ENCODE results near the gene PDE7B. TPM values are rescaled to one million over a fixed set of nuclear protein-coding genes. Genes with fewer than 3 reads are reported as not detected.

The PDE7B gene
- total RNA-seq, 1 donor from 2014 or later, result 0.62 TPM

DNA sequence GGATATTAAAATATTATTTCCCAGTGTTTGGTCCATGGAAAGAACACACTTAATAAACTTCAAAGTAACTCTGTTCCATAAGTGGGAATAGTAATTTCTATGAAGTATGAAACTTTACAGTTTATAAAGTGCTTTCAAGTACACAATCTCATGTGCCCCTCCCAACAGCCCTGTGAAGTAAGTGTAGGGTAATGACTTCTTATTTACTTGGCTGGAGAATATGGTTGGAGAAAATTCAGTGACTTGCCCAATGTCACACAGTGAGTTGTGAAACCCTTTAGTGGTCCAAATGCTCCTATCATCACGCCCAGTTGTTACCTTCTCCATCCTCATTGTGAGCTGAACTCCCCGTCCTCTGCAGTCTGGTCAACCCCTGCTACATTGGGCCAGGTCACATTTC lies 141.2 kb downstream of the PDE7B start:
- Mint-ChIP-seq H3K4me3 (ENCODE audit: unreplicated experiment) (no peak overlapping the region), H3K9me3 (ENCODE audit: unreplicated experiment) (no peaks in the 10 kb centered on the region), H3K4me1 (ENCODE audit: unreplicated experiment) (peaks cover 5% of the 10 kb centered on the region), H3K27ac (ENCODE audit: unreplicated experiment) (no peak overlapping the region), H3K27me3 (ENCODE audit: unreplicated experiment) (peaks cover 4% of the 10 kb centered on the region), H3K36me3 (ENCODE audit: low read depth, unreplicated experiment) (no peaks in the 10 kb centered on the region)
- no peak for TF ChIP-seq CTCF (IDR thresholded peaks at IDR 0.05; ENCODE audit: unreplicated experiment)
- no peak for DNase-seq (ENCODE audit: low spot score)

GRCh38 chr6:135993361-135993760 lies 141.9 kb downstream of the PDE7B start:
- Mint-ChIP-seq H3K9me3 (ENCODE audit: unreplicated experiment) (no peaks in the 10 kb centered on the region), H3K36me3 (ENCODE audit: low read depth, unreplicated experiment) (no peaks in the 10 kb centered on the region), H3K27me3 (ENCODE audit: unreplicated experiment) (peaks cover 4% of the 10 kb centered on the region), H3K4me3 (ENCODE audit: unreplicated experiment) (no peak overlapping the region), H3K4me1 (ENCODE audit: unreplicated experiment) (peaks cover 5% of the 10 kb centered on the region), H3K27ac (ENCODE audit: unreplicated experiment) (no peak overlapping the region)
- no peak for DNase-seq (ENCODE audit: low spot score)
- TF ChIP-seq CTCF (IDR thresholded peaks at IDR 0.05; ENCODE audit: unreplicated experiment), result no peak

GRCh38 chr6:135994857-135995544 lies 143.5 kb downstream of the PDE7B start:
- no peak for DNase-seq (ENCODE audit: low spot score)
- H3K27ac Mint-ChIP-seq (ENCODE audit: unreplicated experiment), result no peak overlapping the region
- no peak overlapping the region for H3K4me3 Mint-ChIP-seq (ENCODE audit: unreplicated experiment)
- peaks cover 5% of the 10 kb centered on the region for H3K4me1 Mint-ChIP-seq (ENCODE audit: unreplicated experiment)
- no peaks in the 10 kb centered on the region for H3K9me3 Mint-ChIP-seq (ENCODE audit: unreplicated experiment)
- peaks cover 4% of the 10 kb centered on the region for H3K27me3 Mint-ChIP-seq (ENCODE audit: unreplicated experiment)
- TF ChIP-seq CTCF (IDR thresholded peaks at IDR 0.05; ENCODE audit: unreplicated experiment), result no peak
- no peaks in the 10 kb centered on the region for H3K36me3 Mint-ChIP-seq (ENCODE audit: low read depth, unreplicated experiment)

- TF ChIP-seq CTCF (IDR thresholded peaks at IDR 0.05; ENCODE audit: unreplicated experiment), result no peak
- DNase-seq (ENCODE audit: low spot score), result no peak
- no peaks in the 10 kb centered on the region for H3K9me3 Mint-ChIP-seq (ENCODE audit: unreplicated experiment)
- H3K4me1 Mint-ChIP-seq (ENCODE audit: unreplicated experiment), result peaks cover 5% of the 10 kb centered on the region
- H3K4me3 Mint-ChIP-seq (ENCODE audit: unreplicated experiment), result no peak overlapping the region
- H3K36me3 Mint-ChIP-seq (ENCODE audit: low read depth, unreplicated experiment), result no peaks in the 10 kb centered on the region
- no peak overlapping the region for H3K27ac Mint-ChIP-seq (ENCODE audit: unreplicated experiment)
- peaks cover 4% of the 10 kb centered on the region for H3K27me3 Mint-ChIP-seq (ENCODE audit: unreplicated experiment)
Measured at GRCh38 chr6:135995545-135995898, 144.0 kb downstream of the PDE7B start.

- H3K4me3 Mint-ChIP-seq (ENCODE audit: unreplicated experiment), result no peak overlapping the region
- DNase-seq (ENCODE audit: low spot score), result no peak
- TF ChIP-seq CTCF (IDR thresholded peaks at IDR 0.05; ENCODE audit: unreplicated experiment), result no peak
- H3K27ac Mint-ChIP-seq (ENCODE audit: unreplicated experiment), result no peak overlapping the region
- no peaks in the 10 kb centered on the region for H3K9me3 Mint-ChIP-seq (ENCODE audit: unreplicated experiment)
- H3K4me1 Mint-ChIP-seq (ENCODE audit: unreplicated experiment), result peaks cover 5% of the 10 kb centered on the region
- H3K27me3 Mint-ChIP-seq (ENCODE audit: unreplicated experiment), result peaks cover 4% of the 10 kb centered on the region
- H3K36me3 Mint-ChIP-seq (ENCODE audit: low read depth, unreplicated experiment), result no peaks in the 10 kb centered on the region
Measured at GRCh38 chr6:135996668-135997067, 145.2 kb downstream of the PDE7B start.

Data from endothelial cell (in vitro differentiated cells).